Activated CD4-positive, alpha-beta T cell treated with anti-CD3 and anti-CD28 coated beads, Interleukin-2, amount 50 U/mL, for 24 hours (primary cell): ENCODE measurements around the gene STK39.
"Not testable (repeated sequence)": the region's sequence is repeated elsewhere in the genome, so short reads cannot be mapped to it uniquely, and the experiment has no call there.

Experiments
- DNase-seq, 2 donors: peaks; one replicate each; pipeline ENCODE4 v3.0.0-alpha.2; 2020; ENCODE audit warnings: low read depth in 1 of 2, low spot score in 1 of 2

The STK39 gene

DNA sequence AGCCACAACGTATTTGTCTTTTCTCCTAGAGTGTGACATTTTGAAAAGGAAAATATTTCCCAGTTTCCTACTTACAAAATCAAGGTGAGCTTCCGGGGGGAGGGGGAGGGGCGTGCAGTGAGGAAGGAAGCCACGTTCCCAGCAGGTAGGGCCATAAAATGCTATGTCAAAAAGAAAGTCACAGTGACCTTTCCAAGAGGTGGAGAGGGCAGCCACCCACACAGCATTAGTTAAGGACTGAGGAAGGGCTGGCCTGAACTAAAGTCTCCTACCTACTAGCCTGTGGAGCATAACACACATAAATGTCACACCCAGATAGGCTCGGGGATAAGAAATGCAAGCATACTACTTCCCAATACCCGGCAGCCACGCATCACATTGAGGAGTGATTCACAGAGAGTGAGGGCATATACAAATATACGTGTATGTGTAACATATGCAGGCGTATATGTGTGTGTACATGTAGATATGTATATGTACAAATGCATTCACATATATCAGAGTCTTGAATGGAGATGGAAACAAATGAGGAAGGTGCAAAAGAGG is 191.1 kb downstream of the STK39 start:
- DNase-seq, result no peak

DNA sequence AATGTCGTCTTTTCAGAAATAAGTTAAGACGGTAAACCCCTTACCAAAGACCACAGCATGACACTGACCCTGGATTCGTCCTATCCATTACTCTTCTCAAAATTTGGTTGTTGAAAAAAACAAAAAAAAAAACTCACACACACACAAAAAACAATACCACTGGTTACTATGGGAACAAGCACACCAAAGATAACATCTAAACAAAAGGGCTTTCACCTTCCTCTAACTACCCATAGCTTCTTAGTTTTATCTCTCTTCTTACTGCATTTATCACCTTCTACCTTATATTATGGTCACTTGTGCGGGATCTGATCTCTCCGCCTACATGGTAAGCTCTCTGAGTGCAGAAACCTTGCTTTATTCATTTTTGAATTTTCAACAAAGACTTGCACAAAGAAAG is 192.7 kb downstream of the STK39 start:
- DNase-seq, result no peak

DNA sequence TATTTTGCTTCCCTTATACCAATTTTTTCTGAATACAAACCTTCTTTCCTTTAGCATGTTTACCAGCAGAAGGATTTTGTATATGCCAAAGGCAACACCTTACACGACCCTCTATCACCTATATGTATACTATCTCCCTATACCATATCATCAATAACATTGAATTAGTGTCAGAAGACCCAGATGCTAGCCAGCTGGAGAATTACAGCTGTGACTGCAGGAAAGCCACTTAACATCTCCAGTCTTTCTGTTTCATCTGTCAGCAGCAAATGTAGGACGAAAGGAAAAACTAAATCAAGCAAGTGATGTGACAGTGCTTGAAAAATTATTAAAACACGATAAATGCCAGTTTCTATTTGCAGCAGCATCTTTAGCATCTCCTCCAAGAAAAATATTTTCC is 193.7 kb downstream of the STK39 start:
- DNase-seq, result no peak

DNA sequence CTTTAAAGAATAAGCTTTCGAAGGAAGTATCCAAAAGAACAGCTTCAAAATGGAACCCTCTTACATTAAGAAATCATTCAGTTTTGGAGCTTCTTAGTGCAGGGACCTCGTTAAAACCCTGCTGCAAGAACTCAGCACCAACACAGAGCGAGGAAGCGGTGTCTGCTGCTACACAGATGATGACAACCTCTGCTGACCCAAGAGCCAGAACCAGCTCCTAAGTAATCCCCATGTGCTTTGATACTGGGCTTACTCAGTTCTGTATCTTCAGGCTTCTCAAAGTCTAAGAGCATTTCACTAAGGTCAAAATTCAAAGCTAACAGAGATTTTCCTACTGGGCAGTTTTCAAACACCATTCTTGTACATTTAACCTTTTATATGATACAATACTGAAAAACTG is 194.6 kb downstream of the STK39 start:
- no peak for DNase-seq

DNA sequence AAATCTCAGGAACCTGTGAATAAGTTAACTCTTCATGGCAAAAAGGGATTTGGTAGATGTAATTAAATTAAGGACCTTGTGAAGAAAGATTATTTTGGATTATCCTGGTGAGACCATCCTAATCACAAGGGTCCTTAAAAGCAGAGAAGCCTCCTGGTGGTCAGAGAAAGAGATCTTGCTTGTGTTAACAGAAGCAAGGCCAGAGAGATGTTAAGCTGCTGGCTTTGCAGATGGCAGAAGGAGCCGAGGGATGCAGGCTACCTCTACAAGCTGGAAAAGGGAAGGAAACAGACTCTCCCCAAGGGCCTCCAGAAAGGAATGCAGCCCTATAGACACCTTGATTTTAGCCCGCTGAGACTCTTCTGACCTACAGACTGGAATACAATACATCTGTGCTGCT is 197.0 kb downstream of the STK39 start:
- DNase-seq, result no peak

DNA sequence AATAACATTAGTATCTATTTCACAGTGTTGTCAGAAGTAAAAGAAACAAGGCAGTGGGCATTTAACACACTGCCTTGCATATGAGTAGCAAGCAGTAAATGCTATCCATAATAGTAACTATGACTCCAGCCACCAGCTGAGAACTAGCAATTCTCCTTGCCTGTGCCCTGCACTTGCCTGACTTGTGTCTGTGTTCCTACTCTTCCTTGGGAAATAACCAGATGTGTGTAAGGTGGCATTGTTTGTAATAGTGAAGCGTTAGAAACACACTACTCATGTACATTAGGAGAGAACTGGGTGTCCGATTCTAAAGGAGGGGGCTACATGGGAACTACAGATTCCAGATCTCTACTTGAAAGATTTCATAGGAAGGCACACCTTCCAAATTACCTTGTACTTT is 197.8 kb downstream of the STK39 start:
- no peak for DNase-seq

DNA sequence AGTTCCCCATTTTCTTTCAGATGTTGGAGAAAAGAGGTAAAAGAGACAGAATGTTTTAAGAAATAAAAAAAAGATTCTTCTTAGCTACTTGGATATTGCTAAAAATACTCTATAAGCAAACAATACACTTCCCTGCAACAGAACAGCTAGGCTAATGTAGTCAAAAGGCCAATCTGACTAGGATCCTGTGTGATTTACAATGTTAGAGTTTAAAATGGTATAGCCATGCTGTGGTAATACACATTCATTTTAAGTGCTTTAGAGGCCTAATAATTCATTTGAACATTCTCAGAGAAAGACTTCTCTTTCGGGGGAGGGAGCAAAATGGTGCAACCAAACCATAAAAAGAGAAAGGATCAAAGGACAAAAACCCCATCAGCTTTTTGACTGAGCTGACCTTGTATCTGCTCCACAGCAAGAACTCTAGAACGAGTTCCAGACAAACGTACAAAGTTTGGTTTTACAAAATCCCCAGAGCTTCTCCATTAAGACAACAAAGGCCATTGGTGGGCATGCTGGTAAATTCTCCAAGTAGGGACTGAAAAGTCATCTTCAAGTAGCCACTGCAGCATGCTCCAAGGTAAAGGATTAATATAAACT is 200.2 kb downstream of the STK39 start:
- no peak for DNase-seq

DNA sequence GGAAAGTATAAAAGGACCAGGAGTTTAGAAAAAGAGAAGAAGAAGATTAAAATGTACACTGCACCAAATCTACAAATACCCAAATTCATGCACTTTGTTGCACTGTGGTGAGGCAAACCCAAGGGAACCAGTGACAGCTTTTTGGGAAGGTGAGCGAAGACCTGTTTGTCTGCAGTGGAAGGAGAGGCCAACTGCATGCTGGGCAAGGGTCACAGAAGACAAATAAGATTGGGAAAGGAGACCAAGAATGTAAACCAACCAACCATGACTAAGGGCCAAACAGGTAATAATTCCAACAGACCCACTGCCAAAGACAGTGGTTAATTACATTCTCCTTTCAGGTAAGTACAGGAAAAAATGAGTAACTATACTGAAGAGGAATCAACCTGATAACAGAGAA is 202.8 kb downstream of the STK39 start:
- no peak for DNase-seq

DNA sequence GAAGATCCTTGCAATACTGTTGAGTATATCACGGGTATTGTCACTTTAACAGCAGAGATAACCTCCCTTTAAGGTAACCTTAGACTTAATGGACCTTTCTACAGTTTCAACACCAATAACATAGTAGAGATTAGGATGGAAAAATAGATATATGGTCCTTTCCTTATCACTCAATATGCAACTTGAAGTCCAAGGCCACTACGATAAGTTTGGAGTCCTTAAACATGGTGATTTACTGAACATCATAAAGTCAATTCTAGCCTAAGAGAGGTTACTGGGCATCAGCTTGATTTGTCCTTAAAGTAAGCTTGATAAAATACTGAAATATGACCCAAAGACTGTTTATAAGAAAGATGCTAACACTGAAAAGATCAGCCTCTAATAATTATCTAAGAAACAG is 203.2 kb downstream of the STK39 start:
- no peak for DNase-seq

DNA sequence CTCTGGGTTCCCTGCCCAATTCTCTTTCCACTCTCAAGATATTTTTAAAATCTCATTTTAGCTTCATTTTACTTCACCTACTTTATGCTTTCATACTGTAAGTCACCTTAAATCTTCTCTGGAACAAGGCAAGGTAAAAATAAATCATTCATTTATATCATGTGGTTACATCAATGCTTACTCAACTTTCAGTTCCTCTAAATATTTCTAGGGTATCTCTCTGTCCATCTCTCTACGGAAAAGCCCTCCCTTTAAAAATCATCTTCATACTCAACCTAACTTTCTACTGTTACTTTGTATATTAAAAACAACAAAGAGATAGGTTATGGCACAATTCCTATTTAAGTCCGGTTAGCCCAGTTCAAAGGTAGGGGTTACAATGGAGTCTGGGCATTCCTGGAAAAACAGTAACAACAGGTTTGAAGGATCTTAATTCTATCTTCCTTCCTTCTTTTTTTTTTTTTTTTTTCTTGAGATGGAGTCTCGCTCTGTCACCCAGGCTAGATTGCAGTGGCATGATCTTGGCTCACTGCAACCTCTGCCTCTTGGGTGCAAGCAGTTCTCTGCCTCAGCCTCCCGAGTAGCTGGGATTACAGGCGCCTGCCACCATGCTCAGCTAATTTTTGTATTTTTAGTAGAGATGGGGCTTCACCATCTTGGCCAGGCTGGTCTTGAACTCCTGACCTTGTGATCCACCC is 205.1 kb downstream of the STK39 start:
- DNase-seq, result not testable (repeated sequence)

DNA sequence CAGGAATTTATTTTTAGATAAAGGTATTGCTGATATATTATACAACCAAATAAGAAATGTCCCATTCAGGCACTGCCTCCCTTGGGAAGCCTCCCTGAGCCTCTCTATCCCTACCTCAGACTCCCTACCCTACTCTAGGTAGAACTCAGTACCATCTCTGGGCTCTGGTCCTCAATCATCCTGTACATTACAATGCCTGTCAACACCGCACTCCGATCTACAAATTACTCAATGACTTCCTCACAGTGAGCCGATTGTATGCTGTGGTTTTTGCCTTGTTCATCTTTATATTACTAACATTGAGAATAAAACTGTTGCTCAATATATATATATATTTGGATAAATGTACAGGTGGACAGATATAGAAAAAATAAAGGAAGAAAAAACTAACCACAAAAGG is 207.5 kb downstream of the STK39 start:
- DNase-seq, result no peak

DNA sequence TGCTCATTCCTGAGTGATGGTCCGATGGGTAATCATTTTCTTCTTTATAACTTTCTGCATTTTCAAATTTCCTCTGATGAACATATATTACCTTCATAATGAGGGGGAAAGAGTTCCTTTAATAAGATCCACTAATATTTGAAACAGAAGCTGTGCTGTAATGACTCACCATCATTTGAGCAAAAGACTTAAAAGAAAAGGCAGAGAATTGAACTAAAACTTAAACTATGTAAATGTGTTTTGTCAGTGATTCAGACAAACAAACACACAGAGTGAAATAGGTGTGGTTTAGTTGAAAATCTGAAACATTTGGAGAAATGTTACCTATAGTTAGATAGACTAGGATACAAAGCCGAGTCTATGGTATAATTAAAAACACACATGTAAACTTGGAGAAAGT is 209.6 kb downstream of the STK39 start:
- DNase-seq, result no peak

DNA sequence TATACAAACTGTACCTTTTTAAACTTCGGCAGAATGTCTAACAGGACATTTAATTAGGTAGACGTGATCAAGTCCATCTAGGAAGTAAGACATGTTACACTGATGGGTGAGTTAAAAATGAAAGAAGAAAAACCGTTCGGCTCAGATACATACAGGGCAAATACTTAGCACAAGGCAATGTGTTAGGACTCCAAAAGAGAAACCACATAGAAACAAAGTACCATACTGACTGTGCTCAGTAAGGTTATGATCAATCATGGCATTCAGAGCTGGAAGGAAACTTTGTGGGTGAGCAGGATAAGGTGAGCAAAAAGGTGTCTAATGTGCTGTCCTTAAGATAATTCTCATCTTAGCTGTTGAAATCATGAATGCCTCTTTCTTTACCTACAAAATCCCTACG is 211.9 kb downstream of the STK39 start:
- DNase-seq, result no peak

DNA sequence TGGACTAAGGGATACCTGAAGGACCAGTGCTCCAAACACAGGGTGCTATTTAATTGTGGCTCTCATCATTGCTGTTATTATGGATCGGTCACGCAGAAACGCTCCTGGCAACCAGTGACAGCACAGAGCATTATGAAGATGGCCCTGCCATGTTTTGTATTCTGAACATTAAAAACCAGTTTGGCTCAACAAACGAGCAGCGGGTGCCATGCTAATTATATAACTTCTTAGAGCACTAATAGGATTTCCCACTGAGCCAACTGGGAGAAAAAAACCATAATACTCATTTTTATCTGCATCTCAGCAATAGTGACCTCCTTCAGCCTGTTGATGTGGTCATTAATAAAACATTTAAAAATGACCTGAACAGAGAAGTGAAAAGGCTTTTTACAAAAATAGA is 212.8 kb downstream of the STK39 start:
- DNase-seq, result no peak

DNA sequence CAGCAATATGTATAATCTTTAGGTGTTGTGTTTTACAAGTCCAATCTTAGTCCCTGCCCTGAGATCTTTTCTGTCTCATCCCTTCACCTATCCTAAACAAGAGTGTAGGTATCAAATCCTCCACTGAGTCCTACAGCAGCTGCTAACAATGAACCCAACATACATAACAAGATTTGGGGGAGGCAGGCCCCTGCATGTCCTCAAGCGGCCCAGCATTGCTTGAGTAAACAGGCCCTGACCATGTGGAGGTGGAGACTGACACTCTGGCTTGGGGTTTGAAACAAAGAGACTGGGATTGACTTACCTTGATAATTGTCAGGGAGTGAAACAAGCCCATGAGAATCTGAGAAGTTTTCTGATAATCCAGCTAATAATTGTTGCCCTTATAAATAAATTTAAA is 213.4 kb downstream of the STK39 start:
- DNase-seq, result no peak

DNA sequence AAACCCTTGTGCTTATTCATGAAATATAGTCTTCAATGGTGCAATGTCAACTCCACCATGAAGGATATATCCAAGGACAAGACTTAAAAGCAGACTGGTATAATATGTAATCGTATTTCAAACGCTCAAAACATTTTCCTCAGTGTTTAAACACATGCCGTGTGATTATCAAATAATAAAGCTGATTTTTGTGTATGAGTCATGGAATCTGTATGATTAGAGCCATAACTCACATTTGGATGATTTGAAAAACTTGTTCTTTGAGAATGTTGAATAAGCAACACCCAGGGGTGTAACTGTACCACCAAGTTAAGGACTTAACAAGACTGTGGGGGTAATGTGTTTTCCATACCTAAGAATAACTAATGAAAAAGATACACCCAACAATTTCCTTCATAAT is 215.3 kb downstream of the STK39 start:
- DNase-seq, result no peak

DNA sequence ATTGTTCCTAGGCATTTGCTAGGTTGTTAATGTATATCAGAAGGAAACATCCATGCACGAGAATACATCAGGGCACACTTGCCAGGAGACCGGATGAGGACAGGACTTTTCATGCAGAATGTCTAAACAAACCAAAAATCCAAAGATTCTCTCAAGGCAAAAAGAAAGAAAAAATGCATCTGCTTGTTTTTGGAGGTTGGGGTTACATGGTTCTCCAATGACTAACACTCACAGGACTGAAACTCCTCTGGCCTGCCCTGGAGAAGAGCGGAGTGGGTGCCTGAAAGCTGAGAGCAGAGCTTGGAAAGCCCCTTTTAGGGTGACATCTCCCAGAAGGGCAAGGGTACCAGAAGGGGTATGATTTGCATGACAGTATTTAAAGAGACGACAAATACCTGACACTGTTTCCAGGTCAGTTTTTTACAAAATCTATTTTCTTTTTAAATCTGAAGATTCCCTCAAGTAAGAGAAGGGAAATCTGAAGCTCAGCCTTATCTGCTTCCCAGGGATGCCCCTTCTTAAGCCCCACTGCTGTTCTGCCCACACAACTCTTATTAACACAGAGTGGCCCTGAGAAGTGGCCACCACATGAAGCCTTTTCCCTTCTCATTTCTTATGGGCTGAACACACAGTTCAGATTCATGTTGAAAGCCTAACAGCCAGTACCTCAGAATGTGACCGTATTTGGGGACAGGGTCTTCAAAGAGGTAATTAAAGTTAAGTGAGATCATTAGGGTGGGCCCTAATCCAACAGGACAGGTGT is 216.4 kb downstream of the STK39 start:
- DNase-seq, result no peak

DNA sequence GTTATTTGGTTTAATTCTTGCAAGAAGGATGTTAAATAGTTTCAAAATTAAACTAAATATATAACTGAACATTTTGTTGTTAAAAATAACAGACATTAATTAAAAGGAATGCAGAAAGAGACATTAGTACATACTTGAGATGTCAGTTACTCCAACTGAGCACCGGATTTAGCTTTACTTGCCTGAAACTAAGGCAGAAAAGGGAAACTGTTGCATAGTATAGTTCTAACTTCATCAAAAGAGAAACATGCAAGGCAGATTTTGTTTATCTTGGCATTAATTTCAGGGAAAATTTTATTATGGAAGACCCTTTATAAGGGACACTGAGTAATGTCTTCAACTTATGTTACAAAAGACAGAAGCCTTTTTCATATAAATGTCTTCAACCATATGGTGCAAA is 218.3 kb downstream of the STK39 start:
- DNase-seq, result no peak

DNA sequence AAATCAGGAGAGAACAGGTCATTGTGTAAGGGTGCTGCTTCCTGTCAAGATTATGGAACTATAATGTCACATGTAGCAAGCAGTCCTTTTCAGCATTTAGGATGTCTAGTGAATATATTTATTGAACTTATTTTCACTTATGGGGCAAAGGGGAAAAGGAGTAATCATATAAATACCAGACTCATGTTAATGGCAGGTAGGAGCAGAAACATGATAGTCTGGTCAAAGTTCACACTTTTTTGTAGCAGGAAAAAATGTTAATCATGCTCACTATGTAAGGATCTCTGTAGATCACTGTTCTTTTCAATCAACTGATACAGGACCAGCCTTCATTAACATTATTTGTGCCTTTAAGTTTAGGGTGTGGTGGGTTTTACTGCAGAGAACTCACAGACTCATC is 219.0 kb downstream of the STK39 start:
- no peak for DNase-seq

DNA sequence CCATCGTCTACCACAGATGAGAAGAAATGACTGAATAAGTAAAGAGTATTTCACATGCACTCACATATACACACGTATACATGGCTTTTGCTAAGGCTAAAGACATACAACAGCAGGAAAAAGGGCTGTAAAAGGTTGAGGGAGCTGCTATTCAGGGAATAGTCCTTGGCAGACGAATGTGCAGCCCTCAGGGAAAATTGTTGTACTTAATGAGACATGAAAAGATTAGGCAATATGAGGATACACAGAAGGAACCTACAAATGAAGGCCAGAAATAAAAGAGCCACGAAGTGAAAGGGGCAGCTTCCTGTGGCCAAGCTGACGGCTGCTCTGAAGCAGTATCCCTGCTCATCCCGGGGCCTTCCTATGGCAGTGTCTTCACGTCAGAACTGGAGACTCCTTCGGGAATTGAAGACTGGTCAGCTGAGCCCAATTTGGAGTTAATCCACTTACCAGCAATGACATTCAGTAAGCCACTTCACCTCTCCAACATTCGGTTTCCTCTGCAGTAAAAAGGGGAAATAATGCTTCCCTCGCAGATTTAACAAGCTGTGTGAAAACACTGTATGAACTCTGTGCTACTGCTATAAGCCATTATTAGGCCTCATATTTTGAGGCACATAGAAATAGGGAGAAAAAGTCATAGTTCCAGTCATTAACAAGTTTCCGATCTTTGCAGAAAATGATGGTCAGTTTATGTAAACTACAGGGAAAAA is 221.8 kb downstream of the STK39 start:
- no peak for DNase-seq

DNA sequence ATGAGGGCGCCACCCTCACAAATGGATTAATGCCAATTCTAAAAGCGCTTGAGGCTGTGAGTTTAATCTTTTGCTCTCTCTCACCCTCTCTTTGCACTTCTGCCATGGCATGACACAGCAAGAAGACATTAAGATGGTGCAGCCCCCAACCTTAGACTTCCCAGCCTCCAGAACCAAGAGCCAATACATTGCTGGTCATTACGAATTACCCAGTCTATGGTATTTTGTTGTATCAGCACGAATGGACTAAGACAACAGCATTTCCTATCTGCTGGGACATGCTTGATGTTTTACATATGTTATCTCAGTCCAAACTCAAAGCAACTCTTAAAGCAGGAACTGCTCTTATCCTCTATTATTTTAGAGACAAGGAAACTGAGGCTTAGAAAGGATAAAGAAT is 222.9 kb downstream of the STK39 start:
- no peak for DNase-seq
